Activated CD4-positive, alpha-beta T cell treated with anti-CD3 and anti-CD28 coated beads, Interleukin-2, amount 10 ng/mL, durations not matched to agents 7 days and 5 days (primary cell): ENCODE results near the gene NODAL. TPM values are rescaled to one million over a fixed set of nuclear protein-coding genes. Genes with fewer than 3 reads are reported as not detected.

ENCODE experiments used
- CTCF ChIA-PET: fragments of 350-600 bp; sonication (Branson Sonifier 250); formaldehyde crosslinking; loops from one replicate; lab custom pipeline; 2021; ENCODE audit warnings: antibody characterized with exemption; lab: Charles Lee
- POLR2A ChIA-PET: fragments of 350-600 bp; sonication (Branson Sonifier 250); formaldehyde crosslinking; loops from one replicate; lab custom pipeline; 2021; ENCODE audit warnings: antibody characterized with exemption; lab: Charles Lee
- DNase-seq: peaks from one replicate; pipeline ENCODE4 v3.0.0-alpha.2; 2020
- H3K27ac Mint-ChIP-seq: one replicate; pipeline ENCODE4 v1.8.0; 2021; ENCODE audit warnings: mild to moderate bottlenecking, moderate library complexity, mixed read lengths
- H3K27me3 Mint-ChIP-seq: one replicate; pipeline ENCODE4 v1.8.0; 2021; ENCODE audit warnings: mixed read lengths
- H3K36me3 Mint-ChIP-seq: one replicate; pipeline ENCODE4 v1.8.0; 2021; ENCODE audit warnings: low read depth, mixed read lengths
- H3K4me1 Mint-ChIP-seq: one replicate; pipeline ENCODE4 v1.8.0; 2021; ENCODE audit warnings: mixed read lengths
- H3K4me3 Mint-ChIP-seq: one replicate; pipeline ENCODE4 v1.8.0; 2021; ENCODE audit warnings: mild to moderate bottlenecking, moderate library complexity, mixed read lengths
- H3K9me3 Mint-ChIP-seq: one replicate; pipeline ENCODE4 v1.8.0; 2021; ENCODE audit warnings: mixed read lengths
- total RNA-seq, 2 experiments: library from RNA; stranded (reverse); gene quantifications; one replicate each; pipeline ENCODE4 v1.2.3, GENCODE V29; 2021

NODAL gene
- total RNA-seq, 2 experiments from 2014 or later: not detected

DNA sequence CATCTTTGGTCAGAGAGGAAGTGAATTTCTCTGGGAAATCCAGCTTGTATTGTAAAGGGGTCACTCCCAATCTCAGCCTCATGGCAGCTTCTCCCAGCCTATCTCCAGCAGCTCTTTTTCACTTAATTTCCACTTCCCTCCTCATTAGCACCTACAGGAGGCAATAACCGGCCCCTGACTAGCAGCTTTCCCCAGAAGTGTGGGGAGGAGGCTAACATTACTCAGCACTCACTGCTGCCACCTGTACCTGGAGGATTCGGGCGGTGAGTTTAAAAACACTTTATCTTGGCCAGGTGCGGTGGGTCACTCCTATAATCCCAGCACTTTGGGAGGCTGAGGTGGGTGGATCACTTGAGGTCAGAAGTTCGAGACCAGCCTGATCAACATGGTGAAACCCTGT is 3.8 kb downstream of the NODAL start:
- CTCF ChIA-PET: interaction anchor here (1.0 kb wide), 1 partner anchor 11 kb away, joined by 3 read pairs; no protein-coding TSS in a partner anchor

DNA sequence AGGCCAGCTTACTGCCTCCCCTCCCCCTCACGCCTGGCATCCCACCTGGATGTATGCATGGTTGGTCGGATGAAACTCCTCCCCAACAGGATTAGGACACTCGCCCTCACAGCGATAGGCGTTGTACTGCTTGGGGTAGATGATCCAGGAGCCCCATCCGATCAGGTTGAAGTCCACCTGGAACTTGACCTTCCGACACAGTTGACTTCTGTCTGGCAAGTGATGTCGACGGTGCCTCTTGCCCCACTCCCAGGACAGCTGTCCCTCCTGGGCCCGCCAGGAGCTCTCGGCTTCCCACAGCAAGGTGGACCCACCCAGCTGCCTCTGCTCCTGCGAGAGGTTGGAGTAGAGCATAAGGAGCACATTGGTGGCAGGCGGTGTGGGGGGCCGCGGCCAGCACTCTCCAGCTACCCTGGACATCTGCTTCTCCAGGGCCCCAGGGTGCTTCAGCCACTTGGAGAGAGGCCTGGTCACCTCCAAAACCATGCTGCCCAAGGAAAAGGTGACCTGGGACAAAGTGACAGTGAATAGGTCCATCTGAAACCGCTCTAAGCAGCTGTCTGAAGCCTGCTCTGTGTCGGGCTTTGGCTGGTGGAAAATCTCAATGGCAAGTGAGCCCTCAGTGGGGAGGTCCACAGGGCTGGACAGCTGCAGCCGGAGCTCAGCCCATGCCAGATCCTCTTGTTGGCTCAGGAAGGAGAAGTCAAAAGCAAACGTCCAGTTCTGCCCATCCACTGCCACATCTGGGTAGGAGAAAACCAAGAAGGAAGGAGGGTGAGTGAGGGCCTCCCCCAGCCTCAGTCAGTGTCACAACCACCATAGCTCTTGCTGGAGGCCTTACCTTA is 6.0 kb downstream of the NODAL start:
- CTCF ChIA-PET: interaction anchor here (1.4 to 1.5 kb wide), 2 partner anchors 11 to 31 kb away, joined by 4 to 8 read pairs; no protein-coding TSS in a partner anchor
- Mint-ChIP-seq H3K27ac (no peak overlapping the region), H3K4me3 (no peak overlapping the region), H3K36me3 (peaks cover 3% of the 10 kb centered on the region), H3K27me3 (peaks cover 29% of the 10 kb centered on the region), H3K4me1 (peaks cover 25% of the 10 kb centered on the region), H3K9me3 (no peaks in the 10 kb centered on the region)
- POLR2A ChIA-PET: no interaction called here
- DNase-seq: no peak

More for the DNA sequence above, 3.8 kb downstream of the NODAL start:
- POLR2A ChIA-PET: no interaction called here
- Mint-ChIP-seq H3K36me3 (no peaks in the 10 kb centered on the region), H3K4me1 (peaks cover 19% of the 10 kb centered on the region), H3K27me3 (peaks cover 49% of the 10 kb centered on the region), H3K27ac (no peak overlapping the region), H3K9me3 (no peaks in the 10 kb centered on the region), H3K4me3 (no peak overlapping the region)
- no peak for DNase-seq

DNA sequence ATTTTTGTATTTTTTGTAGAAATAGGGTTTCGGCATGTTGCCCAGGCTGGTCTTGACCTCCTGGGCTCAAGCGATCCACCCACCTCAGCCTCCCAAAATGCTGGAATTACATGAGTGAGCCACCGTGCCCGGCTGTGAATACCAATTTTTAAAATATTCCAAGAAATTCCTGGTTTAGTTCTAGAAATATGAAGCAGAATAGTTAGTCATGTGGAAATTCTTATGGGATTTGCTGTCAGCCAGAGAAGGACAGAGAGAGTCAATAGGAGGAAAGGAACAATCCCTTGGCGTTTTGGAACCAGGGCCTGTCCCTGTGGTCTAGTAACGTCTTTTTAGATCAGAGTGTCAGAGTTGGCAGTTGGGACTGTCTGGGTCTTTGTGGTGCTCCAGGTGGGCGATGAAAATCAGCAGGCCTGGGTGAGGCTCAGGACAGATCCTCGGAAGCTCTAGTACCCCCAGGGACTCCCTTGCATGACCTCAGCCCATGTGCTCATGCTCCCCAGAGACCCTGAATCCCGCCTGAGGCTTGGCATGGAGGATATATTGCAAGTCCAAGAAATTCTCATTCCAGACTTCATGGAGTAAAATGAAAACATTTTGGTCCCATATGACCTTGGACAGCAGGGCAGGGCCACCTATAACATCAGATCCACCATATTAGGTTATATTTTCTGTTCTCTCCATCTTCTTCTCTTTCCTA is 7.8 kb downstream of the NODAL start:
- Mint-ChIP-seq H3K4me3 (no peak overlapping the region), H3K27ac (peak overlapping the region; percentile 15), H3K27me3 (peaks cover 14% of the 10 kb centered on the region), H3K4me1 (peaks cover 25% of the 10 kb centered on the region), H3K36me3 (peaks cover 9% of the 10 kb centered on the region), H3K9me3 (no peaks in the 10 kb centered on the region)
- ChIA-PET CTCF (interaction anchor here (0.6 to 1.4 kb wide), 2 partner anchors 29 to 514 kb away, joined by 4 to 8 read pairs; no protein-coding TSS in a partner anchor), POLR2A (no interaction called here)
- DNase-seq: no peak

DNA sequence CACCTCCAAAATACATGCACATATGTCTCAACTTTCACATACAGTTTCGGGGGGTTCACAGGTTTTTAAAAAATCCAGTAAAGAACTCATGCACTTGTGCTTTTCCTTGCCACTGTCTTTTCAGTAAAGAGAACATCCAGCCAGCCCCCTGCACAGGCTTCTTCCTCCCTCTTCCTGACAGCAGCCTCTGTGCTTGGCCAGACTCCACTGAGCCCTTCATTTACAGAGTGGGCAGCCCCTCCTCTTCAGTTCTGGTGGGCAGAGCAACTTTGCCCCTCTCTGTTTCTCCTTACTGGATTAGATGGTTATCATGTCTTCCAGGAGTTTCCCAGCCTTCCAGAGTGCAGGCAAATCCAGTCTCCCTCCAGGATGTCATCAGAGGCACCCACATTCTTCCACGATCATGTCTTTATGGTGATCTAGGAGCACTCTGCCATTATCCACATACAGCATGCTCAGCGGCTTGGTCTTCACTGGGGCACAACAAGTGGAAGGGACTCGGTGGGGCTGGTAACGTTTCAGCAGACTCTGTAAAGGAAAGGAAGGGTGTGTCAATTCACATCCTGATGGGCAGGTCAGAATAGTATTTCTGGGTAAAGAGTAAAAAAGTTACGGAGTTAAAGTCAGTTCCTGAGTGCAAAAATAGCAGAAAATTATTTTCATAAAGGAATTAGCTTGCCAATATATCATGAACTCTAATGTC is 8.8 kb downstream of the NODAL start:
- Mint-ChIP-seq H3K27ac (peak overlapping the region; percentile 86), H3K9me3 (no peaks in the 10 kb centered on the region), H3K4me1 (peaks cover 25% of the 10 kb centered on the region), H3K4me3 (peak overlapping the region; percentile 72), H3K27me3 (peaks cover 8% of the 10 kb centered on the region), H3K36me3 (peaks cover 11% of the 10 kb centered on the region)
- peak; percentile 16 for DNase-seq
- ChIA-PET CTCF (interaction anchor here (1.2 kb wide), 1 partner anchor 28 kb away, joined by 4 read pairs; no protein-coding TSS in a partner anchor), POLR2A (no interaction called here)

DNA sequence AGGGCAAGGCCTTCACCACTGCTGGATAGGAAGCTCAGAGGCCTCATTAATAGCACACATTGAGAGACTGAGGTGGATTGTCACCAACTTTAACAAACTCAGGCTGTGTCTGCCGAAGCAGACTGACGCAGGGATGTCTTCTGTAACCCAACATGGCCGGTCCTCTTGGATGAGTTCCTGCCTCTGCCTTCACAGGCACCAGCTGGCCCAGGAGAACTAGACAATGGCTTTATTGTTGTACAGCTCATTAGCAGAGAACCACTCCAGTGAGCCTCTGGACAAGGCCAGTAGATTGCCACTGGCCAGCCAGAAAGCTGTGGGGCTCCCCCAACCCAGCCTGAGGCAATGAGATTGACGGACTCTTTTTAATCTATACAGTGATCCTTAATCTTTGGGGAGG is 9.4 kb downstream of the NODAL start:
- H3K9me3 Mint-ChIP-seq: no peaks in the 10 kb centered on the region
- H3K4me3 Mint-ChIP-seq: peak overlapping the region; percentile 72
- H3K27me3 Mint-ChIP-seq: peaks cover 4% of the 10 kb centered on the region
- DNase-seq: no peak
- ChIA-PET POLR2A (no interaction called here), CTCF (interaction anchor here (1.2 to 2.6 kb wide), 2 partner anchors 9 to 27 kb away, joined by 4 to 10 read pairs; partner anchors contain the start of gene NODAL)
- peak overlapping the region; percentile 86 for H3K27ac Mint-ChIP-seq
- peaks cover 11% of the 10 kb centered on the region for H3K36me3 Mint-ChIP-seq
- peaks cover 25% of the 10 kb centered on the region for H3K4me1 Mint-ChIP-seq

DNA sequence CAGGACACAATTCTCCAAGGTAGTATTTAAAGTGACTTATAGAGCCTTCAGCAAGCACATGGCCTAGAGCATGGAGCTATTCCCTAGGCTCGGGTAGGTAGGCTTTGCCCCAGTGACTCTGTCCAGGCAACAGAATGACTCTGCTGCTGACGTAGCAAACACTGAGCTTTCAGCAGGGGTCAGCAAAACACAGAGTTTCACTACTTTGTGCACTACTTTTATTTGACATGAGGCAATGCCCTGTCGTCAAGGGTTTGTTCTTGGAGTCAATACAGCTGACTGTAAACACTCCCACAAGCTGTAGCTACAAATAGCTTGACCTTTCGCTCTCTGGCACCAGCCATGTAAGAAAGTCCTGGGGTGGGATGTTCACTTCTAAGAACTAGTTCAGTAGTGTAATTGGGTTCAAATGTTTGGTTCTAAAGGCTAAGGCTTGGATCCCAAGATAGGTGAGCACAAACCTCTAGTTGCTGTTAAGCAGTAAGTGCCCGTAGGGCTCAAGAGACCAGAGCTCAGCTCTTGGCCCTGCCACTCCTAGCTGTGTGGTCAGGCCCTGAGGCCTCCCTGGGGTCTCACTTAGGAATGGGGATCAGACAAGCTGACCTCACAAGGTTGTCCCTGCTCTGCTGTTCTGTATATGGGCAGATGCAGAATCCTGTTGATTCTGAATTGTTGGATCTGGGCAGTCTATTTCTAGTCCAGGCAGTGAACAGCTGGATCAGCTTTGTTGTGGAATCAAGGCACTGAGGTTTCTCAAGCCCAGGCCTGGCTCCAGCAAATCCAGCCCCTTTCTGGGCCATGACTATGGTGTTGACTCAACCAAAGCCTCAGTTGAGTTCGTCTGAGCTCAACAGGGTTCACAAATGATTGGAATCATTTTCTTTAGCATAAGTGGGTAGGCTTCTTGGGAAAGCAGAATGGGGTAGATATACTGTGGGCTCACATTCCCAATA is 10.7 kb downstream of the NODAL start:
- no peak for DNase-seq
- H3K9me3 Mint-ChIP-seq: no peaks in the 10 kb centered on the region
- no peak overlapping the region for H3K4me3 Mint-ChIP-seq
- H3K27me3 Mint-ChIP-seq: no peaks in the 10 kb centered on the region
- ChIA-PET CTCF (interaction anchor here (0.8 to 2.6 kb wide), 4 partner anchors 11 to 33 kb away, joined by 3 to 10 read pairs (median 4); partner anchors contain the start of gene NODAL), POLR2A (no interaction called here)
- peaks cover 11% of the 10 kb centered on the region for H3K36me3 Mint-ChIP-seq
- peak overlapping the region; percentile 46 for H3K27ac Mint-ChIP-seq
- peaks cover 25% of the 10 kb centered on the region for H3K4me1 Mint-ChIP-seq

DNA sequence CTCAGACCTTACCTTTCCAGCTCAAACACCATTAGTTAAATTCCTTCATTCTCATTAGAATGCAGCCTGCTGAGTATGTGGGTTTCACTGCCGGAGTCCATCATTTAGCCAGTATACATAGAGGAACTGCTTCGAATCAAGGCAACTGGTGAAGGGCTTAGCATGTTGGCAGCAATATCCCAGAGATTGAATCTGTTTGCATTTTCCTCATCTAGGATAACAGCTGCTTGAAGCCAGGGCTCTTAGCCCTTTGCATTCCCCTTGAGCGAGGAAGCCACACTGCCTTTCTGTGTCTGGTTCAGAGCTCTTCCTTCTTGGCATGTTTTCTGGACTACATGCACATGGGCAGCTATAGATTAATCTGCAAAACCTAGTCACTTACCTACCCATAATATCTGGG is 14.7 kb downstream of the NODAL start:
- POLR2A ChIA-PET: no interaction called here
- H3K9me3 Mint-ChIP-seq: no peaks in the 10 kb centered on the region
- no peak for DNase-seq
- CTCF ChIA-PET: interaction anchor here (1.1 to 1.2 kb wide), 2 partner anchors 10 to 23 kb away, joined by 3 read pairs; partner anchors contain the start of gene EIF4EBP2
- no peak overlapping the region for H3K4me3 Mint-ChIP-seq
- H3K27ac Mint-ChIP-seq: no peak overlapping the region
- peaks cover 2% of the 10 kb centered on the region for H3K4me1 Mint-ChIP-seq
- H3K27me3 Mint-ChIP-seq: no peaks in the 10 kb centered on the region
- peaks cover 43% of the 10 kb centered on the region for H3K36me3 Mint-ChIP-seq

DNA sequence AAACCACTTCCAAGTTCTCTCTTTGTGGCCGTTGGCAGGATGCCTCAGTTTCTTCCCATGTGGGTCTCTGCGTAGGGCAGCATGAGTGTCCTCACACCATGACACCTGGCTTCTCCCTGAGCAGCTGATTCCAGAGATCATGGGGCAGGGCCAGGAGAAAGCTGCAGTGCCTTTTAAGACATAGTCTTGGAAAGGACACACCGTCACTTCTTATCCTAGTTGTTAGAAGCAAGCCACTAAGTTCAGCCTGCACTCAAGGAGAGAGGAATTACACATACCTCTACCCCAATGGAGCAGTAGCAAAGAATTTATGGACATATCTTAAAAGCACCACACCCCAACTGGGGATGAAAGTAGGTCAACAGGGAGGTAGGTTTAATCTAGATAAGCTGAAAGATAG is 16.4 kb downstream of the NODAL start:
- Mint-ChIP-seq H3K9me3 (no peaks in the 10 kb centered on the region), H3K4me3 (no peak overlapping the region), H3K36me3 (peaks cover 48% of the 10 kb centered on the region), H3K27me3 (no peaks in the 10 kb centered on the region), H3K27ac (no peak overlapping the region), H3K4me1 (no peaks in the 10 kb centered on the region)
- DNase-seq: no peak
- ChIA-PET POLR2A (no interaction called here), CTCF (interaction anchor here (0.5 to 2.0 kb wide), 4 partner anchors 11 to 60 kb away, joined by 3 to 4 read pairs (median 3); no protein-coding TSS in a partner anchor)

DNA sequence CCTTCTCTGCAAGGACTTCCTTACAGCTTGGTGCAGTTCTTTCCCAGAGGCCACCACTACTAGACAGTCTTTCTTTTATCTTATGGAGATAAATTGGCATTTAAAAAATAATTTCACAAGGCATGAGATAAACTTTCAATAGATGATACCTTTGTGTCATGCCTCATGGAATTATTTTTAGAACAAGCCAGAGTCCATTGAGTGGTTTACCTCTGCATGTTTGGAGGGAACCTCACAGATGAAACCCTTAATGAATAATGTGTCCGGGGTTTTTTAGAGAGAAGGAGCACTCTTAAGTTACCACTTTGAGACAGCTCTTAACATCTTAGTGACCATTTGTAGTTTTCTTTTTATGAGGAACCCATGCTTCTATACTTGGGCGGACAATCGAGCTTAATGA is 17.2 kb downstream of the NODAL start:
- Mint-ChIP-seq H3K27me3 (no peaks in the 10 kb centered on the region), H3K27ac (no peak overlapping the region), H3K4me3 (no peak overlapping the region), H3K9me3 (no peaks in the 10 kb centered on the region), H3K4me1 (no peaks in the 10 kb centered on the region), H3K36me3 (peaks cover 49% of the 10 kb centered on the region)
- ChIA-PET CTCF (interaction anchor here (1.2 to 1.3 kb wide), 2 partner anchors 11 to 19 kb away, joined by 4 to 5 read pairs; no protein-coding TSS in a partner anchor), POLR2A (no interaction called here)
- DNase-seq: no peak

DNA sequence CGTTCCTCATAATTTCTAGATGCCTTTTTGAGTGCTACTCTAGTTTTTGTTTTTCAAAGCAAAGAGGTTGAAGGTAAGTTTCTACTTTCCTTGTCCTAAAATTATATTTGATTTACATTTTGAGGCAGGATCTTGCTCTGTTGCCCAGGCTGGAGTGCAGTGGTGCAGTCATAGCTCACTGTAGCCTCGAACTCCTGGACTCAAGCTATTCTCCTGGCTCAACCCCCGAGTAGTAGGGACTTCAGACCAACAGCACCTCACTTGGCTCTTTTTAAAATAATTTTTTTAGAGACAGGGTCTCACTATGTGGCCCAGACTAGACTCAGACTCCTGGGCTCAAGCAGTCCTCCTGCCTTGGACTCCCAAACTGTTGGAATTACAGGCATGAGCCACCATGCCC is 22.8 kb downstream of the NODAL start:
- ChIA-PET POLR2A (no interaction called here), CTCF (interaction anchor here (1.7 kb wide), 1 partner anchor 13 kb away, joined by 4 read pairs; no protein-coding TSS in a partner anchor)
- Mint-ChIP-seq H3K9me3 (no peaks in the 10 kb centered on the region), H3K27ac (no peak overlapping the region), H3K4me3 (no peak overlapping the region), H3K27me3 (no peaks in the 10 kb centered on the region), H3K4me1 (peaks cover 30% of the 10 kb centered on the region), H3K36me3 (peaks cover 55% of the 10 kb centered on the region)
- no peak for DNase-seq

DNA sequence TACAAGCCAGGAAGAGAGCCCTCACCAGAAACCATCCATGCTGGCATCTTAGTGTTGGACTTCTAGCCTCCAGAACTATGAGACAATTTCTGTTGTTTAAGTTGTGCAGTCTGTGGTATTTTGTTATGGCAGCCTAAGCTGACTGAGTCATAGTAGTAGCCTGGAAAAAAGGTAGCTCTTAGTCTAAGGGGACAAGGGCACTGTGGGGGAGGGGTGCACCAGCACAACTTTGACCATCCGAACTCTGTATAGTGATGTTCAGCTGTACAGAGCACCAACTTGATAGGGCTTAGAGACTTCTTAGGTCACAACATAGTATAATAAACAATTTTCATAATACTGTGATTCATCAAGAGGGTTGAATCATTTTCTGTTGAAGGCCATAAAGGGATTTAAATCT is 23.3 kb downstream of the NODAL start:
- CTCF ChIA-PET: interaction anchor here (0.8 to 1.7 kb wide), 4 partner anchors 12 to 196 kb away, joined by 3 to 5 read pairs (median 4); no protein-coding TSS in a partner anchor
- H3K27ac Mint-ChIP-seq: no peak overlapping the region
- DNase-seq: no peak
- no peaks in the 10 kb centered on the region for H3K9me3 Mint-ChIP-seq
- H3K27me3 Mint-ChIP-seq: no peaks in the 10 kb centered on the region
- peaks cover 30% of the 10 kb centered on the region for H3K4me1 Mint-ChIP-seq
- peaks cover 50% of the 10 kb centered on the region for H3K36me3 Mint-ChIP-seq
- no peak overlapping the region for H3K4me3 Mint-ChIP-seq
- POLR2A ChIA-PET: no interaction called here
